Calu3 (cell line): Measurements from ENCODE around the gene GRID2. TPM values are rescaled to one million over a fixed set of nuclear protein-coding genes. Genes with fewer than 3 reads are reported as not detected.

Experiments used
- BruUV-seq: library from RNA; stranded (reverse); fragments of 400-500 nt; replicated peaks from 2 replicates; lab custom pipeline; 2021; lab: Mats Ljungman, UMichigan
- CTCF ChIA-PET: fragments of 300-600 bp; sonication (Branson Sonifier 250); formaldehyde crosslinking; loops from one replicate; lab custom pipeline; 2022; ENCODE audit warnings: antibody characterized with exemption; lab: Charles Lee
- DNase-seq: peaks from one replicate; pipeline ENCODE4 v3.0.0; 2022
- H3K27ac Mint-ChIP-seq: one replicate; pipeline ENCODE4 v1.8.0; 2022; ENCODE audit warnings: mixed read lengths; ENCODE audit not compliant: unreplicated experiment
- H3K27me3 Mint-ChIP-seq: one replicate; pipeline ENCODE4 v1.8.0; 2022; ENCODE audit warnings: mixed read lengths; ENCODE audit not compliant: unreplicated experiment
- H3K36me3 Mint-ChIP-seq: one replicate; pipeline ENCODE4 v1.8.0; 2022; ENCODE audit warnings: mild to moderate bottlenecking, moderate library complexity, mixed read lengths; ENCODE audit not compliant: insufficient read depth, unreplicated experiment
- H3K4me1 Mint-ChIP-seq: one replicate; pipeline ENCODE4 v1.8.0; 2022; ENCODE audit warnings: mild to moderate bottlenecking, low read depth, mixed read lengths; ENCODE audit not compliant: unreplicated experiment
- H3K4me3 Mint-ChIP-seq: one replicate; pipeline ENCODE4 v1.8.0; 2022; ENCODE audit warnings: mild to moderate bottlenecking, low read depth, moderate library complexity, mixed read lengths; ENCODE audit not compliant: unreplicated experiment
- H3K9me3 Mint-ChIP-seq: one replicate; pipeline ENCODE4 v1.8.0; 2022; ENCODE audit warnings: low read depth, mixed read lengths; ENCODE audit not compliant: unreplicated experiment
- CTCF ChIP-seq: fragments of 200-600 bp; IDR thresholded peaks from one replicate; pipeline ENCODE4 v1.8.0; 2022; ENCODE audit warnings: antibody characterized with exemption; ENCODE audit not compliant: unreplicated experiment
- intact Hi-C: fragments of 100-400 bp; cut with micrococcal nuclease; formaldehyde crosslinking; loops from one replicate; pipeline ENCODE4 v1.10.0; 2022; ENCODE audit not compliant: unreplicated experiment
- total RNA-seq: library from RNA; stranded (reverse); gene quantifications from 2 replicates; pipeline ENCODE4 v1.2.3, GENCODE V29; 2022

Gene GRID2
- total RNA-seq, 1 experiment from 2014 or later: not detected

DNA sequence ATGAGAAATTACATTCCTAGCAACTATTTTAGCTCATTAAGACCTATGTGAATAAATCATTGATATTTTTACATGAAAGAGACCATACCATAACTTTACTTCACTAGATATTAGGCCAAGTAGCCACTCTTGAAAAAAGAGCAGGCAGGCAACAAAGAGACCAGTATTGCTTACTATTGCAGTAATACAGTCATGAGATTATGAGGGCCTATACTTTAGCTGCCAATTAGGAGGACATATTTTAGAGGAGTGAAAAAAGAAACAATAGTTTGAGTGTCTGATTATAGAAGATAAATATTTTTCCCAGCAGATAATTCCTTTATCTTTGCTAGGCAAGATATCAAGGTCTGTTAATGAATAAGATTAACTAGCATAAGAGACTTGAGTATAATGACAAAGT is 739.0 kb downstream of the GRID2 start:
- intact Hi-C loops: no loop called here
- no TSS peak for BruUV-seq
- Mint-ChIP-seq H3K9me3 (no peaks in the 10 kb centered on the region), H3K27me3 (no peaks in the 10 kb centered on the region), H3K27ac (no peak overlapping the region), H3K4me3 (no peak overlapping the region), H3K4me1 (no peaks in the 10 kb centered on the region), H3K36me3 (no peaks in the 10 kb centered on the region)
- no peak for DNase-seq
- no peak for TF ChIP-seq CTCF
- CTCF ChIA-PET: no interaction called here

DNA sequence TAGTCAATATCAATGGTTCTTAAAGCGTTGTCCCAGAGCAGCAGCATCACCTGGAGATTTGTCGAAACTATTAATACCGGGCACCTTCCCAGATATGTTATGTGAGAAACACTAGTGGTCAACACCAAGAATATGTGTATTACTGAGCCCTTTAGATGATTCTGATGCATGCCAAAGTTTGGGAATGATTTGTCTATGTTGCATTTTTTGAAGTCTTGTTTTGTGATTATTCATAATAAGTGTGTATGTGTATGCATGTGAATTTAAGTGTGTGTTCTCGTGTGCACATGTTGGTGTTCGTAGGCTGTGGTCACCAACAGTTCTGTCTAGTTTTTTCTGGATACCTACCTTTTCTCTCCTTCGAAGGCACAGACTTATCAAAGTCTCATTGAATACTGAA is 749.4 kb downstream of the GRID2 start:
- no peak for TF ChIP-seq CTCF
- Mint-ChIP-seq H3K9me3 (no peaks in the 10 kb centered on the region), H3K4me1 (no peaks in the 10 kb centered on the region), H3K36me3 (no peaks in the 10 kb centered on the region), H3K27ac (no peak overlapping the region), H3K4me3 (no peak overlapping the region), H3K27me3 (no peaks in the 10 kb centered on the region)
- no peak for DNase-seq
- BruUV-seq: no TSS peak
- CTCF ChIA-PET: no interaction called here
- intact Hi-C loops: no loop called here

GRCh38 chr4:93061826-93062225 is 758.1 kb downstream of the GRID2 start:
- Mint-ChIP-seq H3K4me1 (no peaks in the 10 kb centered on the region), H3K27ac (no peak overlapping the region), H3K27me3 (no peaks in the 10 kb centered on the region), H3K36me3 (no peaks in the 10 kb centered on the region), H3K4me3 (no peak overlapping the region), H3K9me3 (no peaks in the 10 kb centered on the region)
- intact Hi-C loops: no loop called here
- CTCF ChIA-PET: no interaction called here
- no peak for DNase-seq
- BruUV-seq: no TSS peak
- TF ChIP-seq CTCF: no peak

GRCh38 chr4:93063325-93063724 is 759.6 kb downstream of the GRID2 start:
- Mint-ChIP-seq H3K27ac (no peak overlapping the region), H3K9me3 (no peaks in the 10 kb centered on the region), H3K4me1 (no peaks in the 10 kb centered on the region), H3K27me3 (no peaks in the 10 kb centered on the region), H3K4me3 (no peak overlapping the region), H3K36me3 (no peaks in the 10 kb centered on the region)
- no peak for DNase-seq
- CTCF ChIA-PET: no interaction called here
- no peak for TF ChIP-seq CTCF
- BruUV-seq: no TSS peak
- intact Hi-C loops: no loop called here
